Fibroblast of lung (primary cell): ENCODE measurements around the gene HSD11B1L. TPM values are rescaled to one million over a fixed set of nuclear protein-coding genes. Genes with fewer than 3 reads are reported as not detected.

Experiments
- DNase-seq, 2 donors: peaks; one replicate each; pipeline versions ENCODE4 v3.0.0 to v3.0.0-alpha.2; 2010; ENCODE audit warnings: low read depth in 2 of 2
- H2AFZ ChIP-seq: 2 replicates; pipeline ENCODE4 v1.5.1; 2012; ENCODE audit warnings: low read length, control low read depth, inconsistent platforms
- H3K27ac ChIP-seq: 2 replicates; pipeline ENCODE4 v1.5.1; 2011; ENCODE audit warnings: low read length, control low read depth; ENCODE audit not compliant: insufficient read depth
- H3K27me3 ChIP-seq: 2 replicates; pipeline ENCODE4 v1.5.1; 2011; ENCODE audit warnings: mild to moderate bottlenecking, low read length; ENCODE audit not compliant: control insufficient read depth, insufficient read depth
- H3K36me3 ChIP-seq: 2 replicates; pipeline ENCODE4 v1.5.1; 2011; ENCODE audit warnings: low read length; ENCODE audit not compliant: control insufficient read depth, insufficient read depth
- H3K4me1 ChIP-seq: 2 replicates; pipeline ENCODE4 v1.5.1; 2011; ENCODE audit warnings: low read length; ENCODE audit not compliant: control insufficient read depth, insufficient read depth; ENCODE audit errors: extremely low read depth
- H3K4me2 ChIP-seq: 2 replicates; pipeline ENCODE4 v1.5.1; 2011; ENCODE audit warnings: low read length, control low read depth; ENCODE audit not compliant: insufficient read depth; ENCODE audit errors: extremely low read depth
- H3K4me3 ChIP-seq, 4 experiments: fragments of 200-600 bp in 1 of 4; sonication (generic) in 1 of 4; replicated peaks in 1 of 4; 2 replicates each; pipeline ENCODE4 v1.5.1; 2011 to 2016; ENCODE audit warnings: low read length in 4 of 4, low read depth in 3 of 4, mild to moderate bottlenecking in 3 of 4, control low read depth in 2 of 4, inconsistent platforms in 1 of 4, mixed read lengths in 1 of 4; ENCODE audit not compliant: insufficient read depth in 1 of 4; ENCODE audit errors: control extremely low read depth in 1 of 4
- H3K79me2 ChIP-seq: 2 replicates; pipeline ENCODE4 v1.5.1; 2012; ENCODE audit warnings: mild to moderate bottlenecking, low read length, inconsistent platforms; ENCODE audit not compliant: control insufficient read depth, insufficient read depth
- H3K9ac ChIP-seq: 2 replicates; pipeline ENCODE4 v1.5.1; 2011; ENCODE audit warnings: mild to moderate bottlenecking, low read length, control low read depth; ENCODE audit not compliant: insufficient read depth
- H3K9me3 ChIP-seq: 2 replicates; pipeline ENCODE4 v1.5.1; 2012; ENCODE audit warnings: low read depth, low read length; ENCODE audit not compliant: control insufficient read depth, insufficient read depth
- H4K20me1 ChIP-seq: 2 replicates; pipeline ENCODE4 v1.5.1; 2011; ENCODE audit warnings: low read length; ENCODE audit not compliant: control insufficient read depth, insufficient read depth; ENCODE audit errors: extremely low read depth
- EZH2 ChIP-seq: IDR thresholded peaks from 2 replicates; pipeline ENCODE4 v1.5.1; 2012; ENCODE audit warnings: low read length, control low read depth, mild to moderate bottlenecking; ENCODE audit errors: missing control alignments
- polyA plus RNA-seq, 2 donors: library from polyadenylated mRNA; depleted of rRNA in 1 of 2; stranded (reverse) in 1 of 2; unstranded in 1 of 2; fragments of >200 nt; gene quantifications; 2 replicates each; pipeline ENCODE4 v1.2.1, GENCODE V29; 2011 to 2012; ENCODE audit warnings: missing spikeins in 1 of 2
- total RNA-seq: library from RNA; depleted of rRNA; stranded (reverse); fragments of >200 nt; gene quantifications from 2 replicates; pipeline ENCODE4 v1.2.1, GENCODE V29; 2014
- TF ChIP-seq, protein P1 (sequence below), 2 donors: IDR thresholded peaks in 1 of 2; conservative IDR thresholded peaks in 1 of 2; 1 replicate in 1 of 2; 2 replicates in 1 of 2; pipeline ENCODE4 v1.5.1; 2011 to 2012; ENCODE audit warnings: low read length in 2 of 2, control low read depth in 1 of 2, inconsistent platforms in 1 of 2, low read depth in 1 of 2, mild to moderate bottlenecking in 1 of 2

Gene HSD11B1L
- total and polyA plus RNA-seq, 2 donors (not counting 1 experiment from before 2014, with no cell fraction given), result 5.1 to 13.0 TPM

DNA sequence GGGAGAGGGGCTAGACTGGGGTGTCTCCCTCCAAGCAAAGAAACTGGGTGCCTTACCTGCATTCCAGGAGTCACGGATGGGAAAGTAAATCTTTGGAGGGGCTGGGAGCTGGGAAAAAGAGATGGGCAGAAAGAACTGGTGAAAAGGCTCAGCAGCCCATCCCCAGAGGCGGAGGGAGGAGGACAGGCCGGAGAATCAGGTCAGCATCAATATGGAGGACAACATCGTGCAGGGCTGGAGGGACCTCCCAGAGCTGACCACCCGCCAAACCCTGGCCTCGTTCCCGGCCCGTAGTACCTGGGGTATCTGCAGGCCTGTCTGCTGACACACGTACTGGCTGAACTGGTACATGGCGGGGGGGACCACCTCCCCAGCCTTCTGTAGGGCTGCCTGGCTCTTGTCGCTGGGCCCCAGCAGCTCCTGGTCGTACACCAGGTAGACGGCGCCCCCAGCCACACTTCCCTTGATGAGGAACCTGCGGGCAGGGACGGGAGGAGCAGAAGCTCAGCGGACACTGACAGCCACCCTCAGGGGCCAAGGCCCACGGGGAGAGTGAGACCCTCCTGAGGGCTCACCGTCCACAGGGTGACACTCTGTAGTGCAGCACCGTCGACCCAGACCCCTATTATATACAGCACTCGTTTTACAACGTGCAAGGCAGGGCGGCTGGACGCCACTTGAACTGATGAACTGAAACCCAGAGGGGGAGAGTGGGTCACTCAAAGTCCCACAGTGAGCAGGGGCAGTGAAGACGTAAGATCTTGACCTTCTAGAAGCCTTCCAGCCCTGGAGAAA, 1.3 kb upstream of the HSD11B1L start:
- Histone ChIP-seq H3K9ac (peak overlapping the region; percentile 90), H3K4me1 (peaks cover 4% of the 10 kb centered on the region), H3K27ac (peak overlapping the region; percentile 92), H3K27me3 (peaks cover 3% of the 10 kb centered on the region), H3K9me3 (no peaks in the 10 kb centered on the region), H3K4me3 (peak overlapping the region; percentile 75 to 98 (median 86)), H3K36me3 (peaks cover 1% of the 10 kb centered on the region), H3K4me2 (peak overlapping the region; percentile 96), H4K20me1 (no peaks in the 10 kb centered on the region), H2AFZ (peak overlapping the region; percentile 73), H3K79me2 (peaks cover 10% of the 10 kb centered on the region)
- DNase-seq, result no peak
- no peak for TF ChIP-seq EZH2
- TF ChIP-seq, protein P1, sequence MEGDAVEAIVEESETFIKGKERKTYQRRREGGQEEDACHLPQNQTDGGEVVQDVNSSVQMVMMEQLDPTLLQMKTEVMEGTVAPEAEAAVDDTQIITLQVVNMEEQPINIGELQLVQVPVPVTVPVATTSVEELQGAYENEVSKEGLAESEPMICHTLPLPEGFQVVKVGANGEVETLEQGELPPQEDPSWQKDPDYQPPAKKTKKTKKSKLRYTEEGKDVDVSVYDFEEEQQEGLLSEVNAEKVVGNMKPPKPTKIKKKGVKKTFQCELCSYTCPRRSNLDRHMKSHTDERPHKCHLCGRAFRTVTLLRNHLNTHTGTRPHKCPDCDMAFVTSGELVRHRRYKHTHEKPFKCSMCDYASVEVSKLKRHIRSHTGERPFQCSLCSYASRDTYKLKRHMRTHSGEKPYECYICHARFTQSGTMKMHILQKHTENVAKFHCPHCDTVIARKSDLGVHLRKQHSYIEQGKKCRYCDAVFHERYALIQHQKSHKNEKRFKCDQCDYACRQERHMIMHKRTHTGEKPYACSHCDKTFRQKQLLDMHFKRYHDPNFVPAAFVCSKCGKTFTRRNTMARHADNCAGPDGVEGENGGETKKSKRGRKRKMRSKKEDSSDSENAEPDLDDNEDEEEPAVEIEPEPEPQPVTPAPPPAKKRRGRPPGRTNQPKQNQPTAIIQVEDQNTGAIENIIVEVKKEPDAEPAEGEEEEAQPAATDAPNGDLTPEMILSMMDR (conservative IDR thresholded peaks at IDR 0.05 in 1 of 2, IDR thresholded peaks at IDR 0.05 in 1 of 2; ENCODE audit: low read depth in 1 of 2, low read length in 2 of 2), result no peak

DNA sequence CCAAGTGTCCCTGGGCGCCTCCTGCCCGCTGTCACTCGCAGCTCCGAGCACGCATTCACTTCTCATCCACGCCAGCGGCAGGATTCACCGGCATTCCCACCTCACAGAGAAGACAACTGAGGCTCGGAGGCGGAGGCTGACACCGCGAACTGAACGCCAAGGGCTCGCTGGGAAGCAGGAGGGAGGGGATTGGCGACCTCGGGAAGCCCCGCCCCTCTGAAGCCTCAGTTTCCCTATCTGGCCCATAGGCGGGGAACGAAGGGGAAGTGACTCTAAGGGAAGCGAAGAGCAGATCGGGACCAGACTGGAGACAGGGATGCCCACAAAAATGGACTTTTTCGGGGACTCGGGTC, 767 bp upstream of the HSD11B1L start:
- peaks cover 1% of the 10 kb centered on the region for H3K36me3 ChIP-seq
- no peak for DNase-seq
- H3K27me3 ChIP-seq, result peaks cover 3% of the 10 kb centered on the region

DNA sequence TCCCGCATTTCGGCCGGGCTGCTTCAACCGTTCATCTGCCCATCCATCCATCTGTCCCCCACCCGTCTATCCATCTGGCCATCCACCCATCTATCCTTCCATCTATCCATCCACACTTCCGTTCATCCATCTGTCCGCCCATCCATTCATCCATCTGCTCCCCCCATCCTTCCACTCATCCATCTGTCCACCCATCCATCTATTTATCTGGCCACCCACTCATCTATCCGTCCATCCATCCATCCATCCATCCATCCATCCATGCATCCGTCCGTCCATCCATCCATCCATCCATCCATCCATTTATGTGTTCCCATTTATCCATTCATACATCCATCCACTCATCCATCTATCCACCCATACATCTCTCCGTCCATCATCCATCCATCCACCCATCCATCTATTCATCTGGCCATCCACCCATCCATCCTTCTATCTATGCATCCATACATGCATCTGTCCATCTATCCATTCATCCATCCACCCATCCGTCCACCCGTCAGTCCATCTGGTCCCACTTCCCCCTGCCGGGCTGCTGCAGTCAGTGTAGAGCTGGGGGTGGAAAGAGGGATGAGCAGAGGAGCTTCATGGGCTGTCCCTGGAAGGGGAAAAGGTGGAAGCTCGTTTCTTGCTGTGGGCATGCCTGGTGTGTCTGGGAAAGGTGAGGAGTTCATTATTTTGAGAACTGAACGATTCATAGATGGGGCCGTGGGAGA, 722 bp downstream of the HSD11B1L start:
- no peak overlapping the region for H3K27ac ChIP-seq
- H2AFZ ChIP-seq, result peak overlapping the region; percentile 46
- peak overlapping the region; percentile 63 to 81 (median 72) for H3K4me3 ChIP-seq
- no peak for DNase-seq
- H3K9ac ChIP-seq, result no peak overlapping the region
- H3K9me3 ChIP-seq, result no peaks in the 10 kb centered on the region
- peak overlapping the region; percentile 82 for H3K4me2 ChIP-seq
- H3K4me1 ChIP-seq, result peaks cover 4% of the 10 kb centered on the region
- H3K79me2 ChIP-seq, result peaks cover 10% of the 10 kb centered on the region
- H3K36me3 ChIP-seq, result peaks cover 1% of the 10 kb centered on the region
- no peaks in the 10 kb centered on the region for H4K20me1 ChIP-seq
- TF ChIP-seq, protein P1 (conservative IDR thresholded peaks at IDR 0.05 in 1 of 2, IDR thresholded peaks at IDR 0.05 in 1 of 2; ENCODE audit: low read depth in 1 of 2, low read length in 2 of 2), result no peak
- TF ChIP-seq EZH2, result no peak
- H3K27me3 ChIP-seq, result peaks cover 3% of the 10 kb centered on the region

More for the DNA sequence above, 767 bp upstream of the HSD11B1L start:
- Histone ChIP-seq H3K4me2 (peak overlapping the region; percentile 96), H4K20me1 (no peaks in the 10 kb centered on the region), H3K4me3 (peak overlapping the region; percentile 75 to 98 (median 86)), H3K9ac (peak overlapping the region; percentile 90), H3K9me3 (no peaks in the 10 kb centered on the region), H3K27ac (peak overlapping the region; percentile 92), H3K79me2 (peaks cover 10% of the 10 kb centered on the region), H3K4me1 (peaks cover 4% of the 10 kb centered on the region), H2AFZ (peak overlapping the region; percentile 73)
- TF ChIP-seq, protein P1 (conservative IDR thresholded peaks at IDR 0.05 in 1 of 2, IDR thresholded peaks at IDR 0.05 in 1 of 2; ENCODE audit: low read depth in 1 of 2, low read length in 2 of 2), result no peak
- no peak for TF ChIP-seq EZH2
